Heart right ventricle (tissue), 16 donors: ENCODE data around the gene COL5A2. TPM values are rescaled to one million over a fixed set of nuclear protein-coding genes. Genes with fewer than 3 reads are reported as not detected.

Source experiments
- ATAC-seq, 8 donors: fragments of 200-7000 bp; cut with Tn5 transposase; one replicate each; pipeline ENCODE4 v1.9.1; 2020; ENCODE audit warnings: mild to moderate bottlenecking in 8 of 8, moderate library complexity in 8 of 8, moderate number of reproducible peaks in 1 of 8
- DNase-seq, 2 donors: peaks; one replicate each; pipeline ENCODE4 v3.0.0-alpha.2; 2020
- H3K27ac ChIP-seq, 10 donors: fragments of 200-600 bp; sonication (generic) in 2 of 10; one replicate each; pipeline versions ENCODE4 v1.5.0 to v1.8.0; 2020 to 2022; ENCODE audit warnings: mild to moderate bottlenecking in 3 of 10
- H3K27me3 ChIP-seq, 7 donors: fragments of 200-600 bp; one replicate each; pipeline ENCODE4 v1.8.0; 2021 to 2022; ENCODE audit warnings: mild to moderate bottlenecking in 2 of 7
- H3K36me3 ChIP-seq, 9 donors: fragments of 200-600 bp; sonication (generic) in 1 of 9; one replicate each; pipeline versions ENCODE4 v1.5.0 to v1.8.0; 2020 to 2022; ENCODE audit warnings: mild to moderate bottlenecking in 2 of 9
- H3K4me1 ChIP-seq, 9 donors: fragments of 200-600 bp; sonication (generic) in 1 of 9; one replicate each; pipeline versions ENCODE4 v1.5.0 to v1.8.0; 2020 to 2022; ENCODE audit warnings: mild to moderate bottlenecking in 4 of 9
- H3K4me3 ChIP-seq, 10 donors: fragments of 200-600 bp; sonication (generic) in 2 of 10; one replicate each; pipeline versions ENCODE4 v1.5.0 to v1.8.0; 2020 to 2022; ENCODE audit warnings: mild to moderate bottlenecking in 7 of 10, moderate library complexity in 2 of 10
- H3K9me3 ChIP-seq, 11 donors: fragments of 200-600 bp in 10 of 11; sonication (generic) in 2 of 11; one replicate each; pipeline versions ENCODE4 v1.5.0 to v1.8.0; 2013 to 2022; ENCODE audit warnings: mild to moderate bottlenecking in 2 of 11, control low read depth in 1 of 11, moderate library complexity in 1 of 11
- CTCF ChIP-seq, 9 donors: fragments of 200-600 bp; sonication (generic) in 2 of 9; IDR thresholded peaks; one replicate each; pipeline versions ENCODE4 v1.5.0 to v1.8.0; 2021 to 2022; ENCODE audit warnings: antibody characterized with exemption in 9 of 9, mild to moderate bottlenecking in 5 of 9, moderate library complexity in 1 of 9
- WGBS, 2 donors: extraction: QIAGEN DNeasy Blood & Tissue Kit; methylation state at CpG; one replicate each; pipeline ENCODE4 v1.1.7; 2013; ENCODE audit warnings: inconsistent platforms in 1 of 2; 5-methylcytosine and 5-hydroxymethylcytosine counted together
- intact Hi-C, 10 donors: fragments of 100-400 bp; cut with DNase I; formaldehyde crosslinking; loops; one replicate each; pipeline versions ENCODE4 v1.11.1 to v1.14.2; 2022
- polyA plus RNA-seq, 2 donors: library from polyadenylated mRNA; stranded (reverse); fragments of 200-250 nt; gene quantifications; one replicate each; pipeline ENCODE4 v1.2.3, GENCODE V29; 2013
- total RNA-seq, 10 donors: library from RNA; stranded (reverse); fragmentation: NEBNext Ultra II Directional in 3 of 10; extraction: Animal tissue kit (Norgen Biotek cat#: 25700) in 3 of 10; gene quantifications; one replicate each; pipeline versions ENCODE4 v1.2.1 to v1.2.4, GENCODE V29; 2021 to 2023
- donor health status: Arrhythmogenic right ventricular cardiomyopathy.
- donor health status: ischemic (EF 13 %, LVEDD 7.1; RV severe dilation, severe dysfunction).
- donor health status: healthy with polysubstance abuse.
- donor health status: DM: no; HTN: yes; CAD: no.
- donor health status: DM: no; HTN: no; CAD: no.
- donor health status: ischemic (EF 25% LVEDD 6.9; RV normal size, moderate dysfunction).
- donor health status: ischemic (EF 25% LVEDD 5.7; RV mildly dilated, moderate dysfunction).
- donor health status: healthy.
- donor health status: DM: yes; HTN: yes; CAD: no.
- donor health status: Ischemic cardiomyopathy.
- donor health status: ischemic (EF 35%, LVEDD 5.7; RV mildly dilated, moderate dysfunction).
- donor health status: nonischemic (EF 11% LVEDD 7.7; RV severe dilation, severe dysfunction).
- donor health status: DM: yes; HTN: yes; CAD: no.
- donor health status: PGD.
- donor health status: ischemic (EF 29% LVEDD 5.4; RV normal size, mild dysfunction).
- donor health status: nonischemic (EF 23%, LVEDD 6.1; RV moderate dilation, normal function).

COL5A2 gene
- total and polyA plus RNA-seq, 12 donors: 4.8 to 44.7 (median 8.7) TPM

GRCh38 chr2:189176516-189176915 lies 3.0 kb downstream of the COL5A2 start:
- no peak for TF ChIP-seq CTCF (IDR thresholded peaks at IDR 0.05)
- Histone ChIP-seq H3K27me3 (peaks cover 0 to 3% (median 0%) of the 10 kb centered on the region in 7 donors), H3K36me3 (no peaks in the 10 kb centered on the region), H3K4me3 (peak overlapping the region in 9 of 10 donors; percentile 41 to 63 (median 57)), H3K4me1 (peaks cover 0 to 9% (median 3%) of the 10 kb centered on the region in 9 donors), H3K9me3 (peaks cover 0 to 9% (median 0%) of the 10 kb centered on the region in 11 donors), H3K27ac (peak overlapping the region in 2 of 10 donors; percentile 6 to 71)
- intact Hi-C loops: loop anchor here in 2 of 10 donors (5.0 to 10.0 kb wide), 3 partner anchors 52 to 111 kb away; no protein-coding TSS in a partner anchor
- 71 to 79% methylated on average over 3 of the region's 3 CpGs for WGBS, 2 donors
- ATAC-seq (no peak), DNase-seq (no peak)

- peaks cover 0 to under 1% (median 0%) of the 10 kb centered on the region in 7 donors for H3K27me3 ChIP-seq
- no peak overlapping the region for H3K27ac ChIP-seq
- peaks cover 0 to 9% (median 0%) of the 10 kb centered on the region in 11 donors for H3K9me3 ChIP-seq
- no peaks in the 10 kb centered on the region for H3K36me3 ChIP-seq
- no peak for DNase-seq
- H3K4me3 ChIP-seq: peak overlapping the region in 7 of 10 donors; percentile 43 to 63 (median 59)
- peaks cover 0 to 14% (median 3%) of the 10 kb centered on the region in 9 donors for H3K4me1 ChIP-seq
- TF ChIP-seq CTCF (IDR thresholded peaks at IDR 0.05): no peak
- 66 to 73% methylated on average over 2 of the region's 2 CpGs for WGBS, 2 donors
- intact Hi-C loops: loop anchor here in 2 of 10 donors (5.0 to 10.0 kb wide), 3 partner anchors 51 to 111 kb away; no protein-coding TSS in a partner anchor
- ATAC-seq: no peak
These were observed 3.6 kb downstream of the COL5A2 start for GRCh38 chr2:189175869-189176433.

- no peak for TF ChIP-seq CTCF (IDR thresholded peaks at IDR 0.05)
- Histone ChIP-seq H3K9me3 (peaks cover 0 to 9% (median 0%) of the 10 kb centered on the region in 11 donors), H3K4me3 (no peak overlapping the region), H3K27me3 (no peaks in the 10 kb centered on the region), H3K4me1 (peaks cover 0 to 25% (median 3%) of the 10 kb centered on the region in 9 donors), H3K27ac (peak overlapping the region in 3 of 10 donors; percentile 20 to 59 (median 51)), H3K36me3 (no peaks in the 10 kb centered on the region)
- 61 to 69% methylated on average over 1 of the region's 1 CpG for WGBS, 2 donors
- ATAC-seq (peak in 2 of 8 donors; percentile 25 to 39), DNase-seq (no peak)
- intact Hi-C loops: loop anchor here in 2 of 10 donors (10.0 kb wide), 2 partner anchors 47 to 57 kb away; no protein-coding TSS in a partner anchor
These were observed 7.5 kb downstream of the COL5A2 start for GRCh38 chr2:189171956-189172609.

- H3K4me3 ChIP-seq: no peak overlapping the region
- ATAC-seq (peak in 3 of 8 donors; percentile 32 to 50 (median 47)), DNase-seq (no peak)
- H3K27me3 ChIP-seq: no peaks in the 10 kb centered on the region
- H3K4me1 ChIP-seq: peaks cover 0 to 45% (median 14%) of the 10 kb centered on the region in 9 donors
- WGBS, 2 donors: 77 to 79% methylated on average over 2 of the region's 2 CpGs
- intact Hi-C loops: no loop called here
- TF ChIP-seq CTCF (IDR thresholded peaks at IDR 0.05): no peak
- no peak overlapping the region for H3K27ac ChIP-seq
- H3K36me3 ChIP-seq: no peaks in the 10 kb centered on the region
- no peaks in the 10 kb centered on the region for H3K9me3 ChIP-seq
These were observed 10.6 kb downstream of the COL5A2 start for GRCh38 chr2:189168856-189169499.
